HepG2 (cell line): ENCODE data around the gene NAPB. TPM values are rescaled to one million over a fixed set of nuclear protein-coding genes. Genes with fewer than 3 reads are reported as not detected.

Source experiments
- ARID4A ChIP-seq: sonication (generic); formaldehyde crosslinking; IDR thresholded peaks from 2 replicates; pipeline ENCODE4 v1.5.0; 2020; ENCODE audit warnings: mild to moderate bottlenecking, missing genetic modification reagents, borderline replicate concordance
- ATAD3A ChIP-seq: sonication (generic); formaldehyde crosslinking; IDR thresholded peaks from 2 replicates; pipeline ENCODE4 v1.4.0; 2020; ENCODE audit warnings: missing genetic modification reagents
- CREB1 ChIP-seq, 2 experiments: fragments of 450-650 bp in 1 of 2; IDR thresholded peaks; 2 replicates each; pipeline ENCODE4 v1.6.1; 2016 to 2017; ENCODE audit warnings: control low read depth in 1 of 2, mild to moderate bottlenecking in 1 of 2, missing compliant biosample characterization in 1 of 2, missing genetic modification characterization in 1 of 2
- LCORL ChIP-seq, 2 experiments: fragments of 450-650 bp in 1 of 2; sonication (generic) in 1 of 2; formaldehyde crosslinking in 1 of 2; IDR thresholded peaks; 2 replicates each; pipeline versions ENCODE4 v1.5.0 to v1.6.1; 2017 to 2020; ENCODE audit warnings: antibody characterized with exemption in 1 of 2, missing genetic modification reagents in 1 of 2
- RORA ChIP-seq: sonication (generic); formaldehyde crosslinking; IDR thresholded peaks from 2 replicates; pipeline ENCODE4 v1.5.0; 2020; ENCODE audit warnings: mild to moderate bottlenecking, missing genetic modification reagents, moderate library complexity
- SOX13 ChIP-seq, 3 experiments: fragments of 450-650 bp in 1 of 3; sonication (generic) in 1 of 3; formaldehyde crosslinking in 1 of 3; IDR thresholded peaks in 2 of 3; conservative IDR thresholded peaks in 1 of 3; 2 replicates each; pipeline versions ENCODE4 v1.5.0 to v1.6.1; 2016 to 2020; ENCODE audit warnings: antibody characterized with exemption in 1 of 3, mild to moderate bottlenecking in 1 of 3, missing compliant biosample characterization in 1 of 3, missing genetic modification reagents in 1 of 3, moderate library complexity in 1 of 3
- SOX6 ChIP-seq, 2 experiments: fragments of 450-650 bp in 1 of 2; sonication (generic) in 1 of 2; formaldehyde crosslinking in 1 of 2; IDR thresholded peaks; 2 replicates each; pipeline versions ENCODE4 v1.4.0 to v1.6.1; 2017 to 2020; ENCODE audit warnings: antibody characterized with exemption in 1 of 2, mild to moderate bottlenecking in 1 of 2, missing genetic modification reagents in 1 of 2
- TGIF2 ChIP-seq: IDR thresholded peaks from 2 replicates; pipeline ENCODE4 v1.6.1; 2016; ENCODE audit warnings: control low read depth, missing compliant biosample characterization
- ZBTB37 ChIP-seq: sonication (generic); formaldehyde crosslinking; IDR thresholded peaks from 2 replicates; pipeline ENCODE4 v1.4.0; 2020; ENCODE audit warnings: mild to moderate bottlenecking, missing genetic modification reagents
- ZNF180 ChIP-seq: sonication (generic); formaldehyde crosslinking; IDR thresholded peaks from 2 replicates; pipeline ENCODE4 v1.4.0; 2020; ENCODE audit warnings: low read depth, missing genetic modification reagents, borderline replicate concordance
- ZNF335 ChIP-seq: sonication (generic); formaldehyde crosslinking; IDR thresholded peaks from 2 replicates; pipeline ENCODE4 v1.4.0; 2020; ENCODE audit warnings: missing genetic modification reagents
- ZNF501 ChIP-seq: sonication (generic); formaldehyde crosslinking; IDR thresholded peaks from 2 replicates; pipeline ENCODE4 v1.5.1; 2020; ENCODE audit warnings: mild to moderate bottlenecking, moderate library complexity, missing genetic modification reagents
- ZNF580 ChIP-seq: IDR thresholded peaks from 2 replicates; pipeline ENCODE4 v1.6.1; 2016; ENCODE audit warnings: low read depth, borderline replicate concordance
- ZNF724P ChIP-seq: sonication (generic); formaldehyde crosslinking; IDR thresholded peaks from 2 replicates; pipeline ENCODE4 v1.8.0; 2022; ENCODE audit warnings: missing genetic modification reagents, borderline replicate concordance
- polyA plus RNA-seq, 8 experiments: library from polyadenylated mRNA; depleted of rRNA in 3 of 8; stranded (reverse) in 7 of 8; unstranded in 1 of 8; fragments of >200 nt; fragmentation: Illumina TruSeq in 4 of 8; extraction: Trizol in 4 of 8; gene quantifications; 2 replicates each; pipeline versions ENCODE4 v1.2.1 to v1.2.3, GENCODE V29; 2011 to 2016; ENCODE audit warnings: low read depth in 4 of 8, missing spikeins in 1 of 8, mixed read lengths in 1 of 8; ENCODE audit not compliant: insufficient read depth in 1 of 8
- total RNA-seq, 5 experiments: library from RNA; depleted of rRNA; stranded (reverse); fragments of >200 nt; fragmentation: Illumina TruSeq; extraction: Trizol; gene quantifications; 2 replicates each; pipeline ENCODE4 v1.2.3, GENCODE V29; 2016; ENCODE audit warnings: low read depth in 1 of 5
- TF ChIP-seq, protein P1 (sequence below): sonication (generic); formaldehyde crosslinking; IDR thresholded peaks from 2 replicates; pipeline ENCODE4 v1.4.0; 2020; ENCODE audit warnings: missing genetic modification reagents
- TF ChIP-seq, protein P2 (sequence below): sonication (generic); formaldehyde crosslinking; IDR thresholded peaks from 2 replicates; pipeline ENCODE4 v1.9.0; 2021; ENCODE audit warnings: missing genetic modification reagents, mild to moderate bottlenecking, borderline replicate concordance

NAPB gene
- total and polyA plus RNA-seq, 2 of the 13 experiments (the other 11 are each of a cell fraction or from before 2014, with no cell fraction given) = 15.2 to 16.1 TPM

- TF ChIP-seq LCORL (IDR thresholded peaks at IDR 0.05) (no peak), LCORL (CRISPR knock-in tag; IDR thresholded peaks at IDR 0.05) (peak; percentile 85), ZNF335 (CRISPR knock-in tag) (peak; percentile 86; the same call in 1 of the 2 replicates), ZNF580 (peak; percentile 99), SOX13 (IDR thresholded peaks at IDR 0.05) (peak; percentile 24; the same call in 1 of the 2 replicates), SOX13 (CRISPR knock-in tag; conservative IDR thresholded peaks at IDR 0.05 in 1 of 2, IDR thresholded peaks at IDR 0.05 in 1 of 2) (peak in 1 of 2 experiments; percentile 71; a peak in 2 of 4 replicates), CREB1 (IDR thresholded peaks at IDR 0.05) (peak; percentile 99), CREB1 (CRISPR knock-in tag; IDR thresholded peaks at IDR 0.05) (peak; percentile 91), ZNF501 (CRISPR knock-in tag) (peak; percentile 100), ATAD3A (CRISPR knock-in tag) (peak; percentile 30; the same call in 1 of the 2 replicates), ZNF180 (CRISPR knock-in tag) (no peak; the same call in 1 of the 2 replicates), SOX6 (IDR thresholded peaks at IDR 0.05) (no peak), SOX6 (CRISPR knock-in tag; IDR thresholded peaks at IDR 0.05) (peak; percentile 92), RORA (CRISPR knock-in tag) (no peak), ZBTB37 (CRISPR knock-in tag) (no peak), ARID4A (CRISPR knock-in tag) (peak; percentile 99), ZNF724P (CRISPR knock-in tag) (peak; percentile 97), TGIF2 (CRISPR knock-in tag) (peak; percentile 98)
- TF ChIP-seq, protein P1, sequence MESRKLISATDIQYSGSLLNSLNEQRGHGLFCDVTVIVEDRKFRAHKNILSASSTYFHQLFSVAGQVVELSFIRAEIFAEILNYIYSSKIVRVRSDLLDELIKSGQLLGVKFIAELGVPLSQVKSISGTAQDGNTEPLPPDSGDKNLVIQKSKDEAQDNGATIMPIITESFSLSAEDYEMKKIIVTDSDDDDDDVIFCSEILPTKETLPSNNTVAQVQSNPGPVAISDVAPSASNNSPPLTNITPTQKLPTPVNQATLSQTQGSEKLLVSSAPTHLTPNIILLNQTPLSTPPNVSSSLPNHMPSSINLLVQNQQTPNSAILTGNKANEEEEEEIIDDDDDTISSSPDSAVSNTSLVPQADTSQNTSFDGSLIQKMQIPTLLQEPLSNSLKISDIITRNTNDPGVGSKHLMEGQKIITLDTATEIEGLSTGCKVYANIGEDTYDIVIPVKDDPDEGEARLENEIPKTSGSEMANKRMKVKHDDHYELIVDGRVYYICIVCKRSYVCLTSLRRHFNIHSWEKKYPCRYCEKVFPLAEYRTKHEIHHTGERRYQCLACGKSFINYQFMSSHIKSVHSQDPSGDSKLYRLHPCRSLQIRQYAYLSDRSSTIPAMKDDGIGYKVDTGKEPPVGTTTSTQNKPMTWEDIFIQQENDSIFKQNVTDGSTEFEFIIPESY = peak; percentile 65; the same call in 1 of the 2 replicates
- TF ChIP-seq, protein P2, sequence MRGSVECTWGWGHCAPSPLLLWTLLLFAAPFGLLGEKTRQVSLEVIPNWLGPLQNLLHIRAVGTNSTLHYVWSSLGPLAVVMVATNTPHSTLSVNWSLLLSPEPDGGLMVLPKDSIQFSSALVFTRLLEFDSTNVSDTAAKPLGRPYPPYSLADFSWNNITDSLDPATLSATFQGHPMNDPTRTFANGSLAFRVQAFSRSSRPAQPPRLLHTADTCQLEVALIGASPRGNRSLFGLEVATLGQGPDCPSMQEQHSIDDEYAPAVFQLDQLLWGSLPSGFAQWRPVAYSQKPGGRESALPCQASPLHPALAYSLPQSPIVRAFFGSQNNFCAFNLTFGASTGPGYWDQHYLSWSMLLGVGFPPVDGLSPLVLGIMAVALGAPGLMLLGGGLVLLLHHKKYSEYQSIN = no peak
These were observed 59.6 kb downstream of the NAPB start, which contains the start of gene GZF1 (continued) for GRCh38 chr20:23361476-23362391.
